Measurements from ENCODE around the gene ARHGAP45. TPM values are rescaled to one million over a fixed set of nuclear protein-coding genes. Genes with fewer than 3 reads are reported as not detected.

ARHGAP45 gene
- total and polyA plus RNA-seq, 9 of the 15 experiments (the other 6 are each of a cell fraction or from before 2014, with no cell fraction given) = 0.08 to 22.1 (median 4.2) TPM

DNA sequence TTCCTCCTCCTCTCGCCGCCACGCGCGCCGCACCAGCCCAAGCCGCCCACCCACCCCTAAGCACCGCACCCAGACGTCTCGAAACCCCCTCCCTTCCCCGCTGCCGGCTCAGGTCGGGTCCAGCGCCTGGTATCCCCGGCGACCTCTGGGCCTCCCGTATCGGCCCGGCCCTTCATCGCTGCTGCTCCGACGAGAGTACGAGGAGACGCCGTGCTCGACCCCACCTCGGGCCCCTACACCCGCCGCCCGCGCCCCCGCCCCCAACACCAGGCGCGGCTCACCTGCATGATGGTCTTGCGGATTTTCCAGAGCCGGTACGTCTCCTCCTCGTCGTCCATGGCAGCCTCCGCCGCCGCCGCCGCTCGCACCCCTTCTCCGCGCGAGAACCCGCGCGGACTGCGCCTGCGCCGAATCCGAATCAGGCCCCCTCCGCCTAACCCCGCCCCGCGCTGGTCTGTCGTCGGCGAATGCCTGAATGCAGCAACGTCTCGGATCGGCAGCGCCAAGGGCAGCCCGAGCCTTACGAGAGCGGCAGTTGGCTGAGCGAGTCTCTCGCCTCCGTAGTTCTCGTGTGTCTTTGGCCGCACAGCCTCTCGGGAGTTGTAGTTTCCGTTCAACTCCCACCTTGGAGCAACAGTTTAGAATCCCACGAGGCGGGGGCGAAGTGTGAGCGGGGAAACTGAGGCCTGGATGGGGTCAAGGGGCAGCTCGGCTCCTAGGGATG lies 28.2 kb downstream of the ARHGAP45 start, which contains the start of gene POLR2E (continued):
- TF ChIP-seq, protein P1, sequence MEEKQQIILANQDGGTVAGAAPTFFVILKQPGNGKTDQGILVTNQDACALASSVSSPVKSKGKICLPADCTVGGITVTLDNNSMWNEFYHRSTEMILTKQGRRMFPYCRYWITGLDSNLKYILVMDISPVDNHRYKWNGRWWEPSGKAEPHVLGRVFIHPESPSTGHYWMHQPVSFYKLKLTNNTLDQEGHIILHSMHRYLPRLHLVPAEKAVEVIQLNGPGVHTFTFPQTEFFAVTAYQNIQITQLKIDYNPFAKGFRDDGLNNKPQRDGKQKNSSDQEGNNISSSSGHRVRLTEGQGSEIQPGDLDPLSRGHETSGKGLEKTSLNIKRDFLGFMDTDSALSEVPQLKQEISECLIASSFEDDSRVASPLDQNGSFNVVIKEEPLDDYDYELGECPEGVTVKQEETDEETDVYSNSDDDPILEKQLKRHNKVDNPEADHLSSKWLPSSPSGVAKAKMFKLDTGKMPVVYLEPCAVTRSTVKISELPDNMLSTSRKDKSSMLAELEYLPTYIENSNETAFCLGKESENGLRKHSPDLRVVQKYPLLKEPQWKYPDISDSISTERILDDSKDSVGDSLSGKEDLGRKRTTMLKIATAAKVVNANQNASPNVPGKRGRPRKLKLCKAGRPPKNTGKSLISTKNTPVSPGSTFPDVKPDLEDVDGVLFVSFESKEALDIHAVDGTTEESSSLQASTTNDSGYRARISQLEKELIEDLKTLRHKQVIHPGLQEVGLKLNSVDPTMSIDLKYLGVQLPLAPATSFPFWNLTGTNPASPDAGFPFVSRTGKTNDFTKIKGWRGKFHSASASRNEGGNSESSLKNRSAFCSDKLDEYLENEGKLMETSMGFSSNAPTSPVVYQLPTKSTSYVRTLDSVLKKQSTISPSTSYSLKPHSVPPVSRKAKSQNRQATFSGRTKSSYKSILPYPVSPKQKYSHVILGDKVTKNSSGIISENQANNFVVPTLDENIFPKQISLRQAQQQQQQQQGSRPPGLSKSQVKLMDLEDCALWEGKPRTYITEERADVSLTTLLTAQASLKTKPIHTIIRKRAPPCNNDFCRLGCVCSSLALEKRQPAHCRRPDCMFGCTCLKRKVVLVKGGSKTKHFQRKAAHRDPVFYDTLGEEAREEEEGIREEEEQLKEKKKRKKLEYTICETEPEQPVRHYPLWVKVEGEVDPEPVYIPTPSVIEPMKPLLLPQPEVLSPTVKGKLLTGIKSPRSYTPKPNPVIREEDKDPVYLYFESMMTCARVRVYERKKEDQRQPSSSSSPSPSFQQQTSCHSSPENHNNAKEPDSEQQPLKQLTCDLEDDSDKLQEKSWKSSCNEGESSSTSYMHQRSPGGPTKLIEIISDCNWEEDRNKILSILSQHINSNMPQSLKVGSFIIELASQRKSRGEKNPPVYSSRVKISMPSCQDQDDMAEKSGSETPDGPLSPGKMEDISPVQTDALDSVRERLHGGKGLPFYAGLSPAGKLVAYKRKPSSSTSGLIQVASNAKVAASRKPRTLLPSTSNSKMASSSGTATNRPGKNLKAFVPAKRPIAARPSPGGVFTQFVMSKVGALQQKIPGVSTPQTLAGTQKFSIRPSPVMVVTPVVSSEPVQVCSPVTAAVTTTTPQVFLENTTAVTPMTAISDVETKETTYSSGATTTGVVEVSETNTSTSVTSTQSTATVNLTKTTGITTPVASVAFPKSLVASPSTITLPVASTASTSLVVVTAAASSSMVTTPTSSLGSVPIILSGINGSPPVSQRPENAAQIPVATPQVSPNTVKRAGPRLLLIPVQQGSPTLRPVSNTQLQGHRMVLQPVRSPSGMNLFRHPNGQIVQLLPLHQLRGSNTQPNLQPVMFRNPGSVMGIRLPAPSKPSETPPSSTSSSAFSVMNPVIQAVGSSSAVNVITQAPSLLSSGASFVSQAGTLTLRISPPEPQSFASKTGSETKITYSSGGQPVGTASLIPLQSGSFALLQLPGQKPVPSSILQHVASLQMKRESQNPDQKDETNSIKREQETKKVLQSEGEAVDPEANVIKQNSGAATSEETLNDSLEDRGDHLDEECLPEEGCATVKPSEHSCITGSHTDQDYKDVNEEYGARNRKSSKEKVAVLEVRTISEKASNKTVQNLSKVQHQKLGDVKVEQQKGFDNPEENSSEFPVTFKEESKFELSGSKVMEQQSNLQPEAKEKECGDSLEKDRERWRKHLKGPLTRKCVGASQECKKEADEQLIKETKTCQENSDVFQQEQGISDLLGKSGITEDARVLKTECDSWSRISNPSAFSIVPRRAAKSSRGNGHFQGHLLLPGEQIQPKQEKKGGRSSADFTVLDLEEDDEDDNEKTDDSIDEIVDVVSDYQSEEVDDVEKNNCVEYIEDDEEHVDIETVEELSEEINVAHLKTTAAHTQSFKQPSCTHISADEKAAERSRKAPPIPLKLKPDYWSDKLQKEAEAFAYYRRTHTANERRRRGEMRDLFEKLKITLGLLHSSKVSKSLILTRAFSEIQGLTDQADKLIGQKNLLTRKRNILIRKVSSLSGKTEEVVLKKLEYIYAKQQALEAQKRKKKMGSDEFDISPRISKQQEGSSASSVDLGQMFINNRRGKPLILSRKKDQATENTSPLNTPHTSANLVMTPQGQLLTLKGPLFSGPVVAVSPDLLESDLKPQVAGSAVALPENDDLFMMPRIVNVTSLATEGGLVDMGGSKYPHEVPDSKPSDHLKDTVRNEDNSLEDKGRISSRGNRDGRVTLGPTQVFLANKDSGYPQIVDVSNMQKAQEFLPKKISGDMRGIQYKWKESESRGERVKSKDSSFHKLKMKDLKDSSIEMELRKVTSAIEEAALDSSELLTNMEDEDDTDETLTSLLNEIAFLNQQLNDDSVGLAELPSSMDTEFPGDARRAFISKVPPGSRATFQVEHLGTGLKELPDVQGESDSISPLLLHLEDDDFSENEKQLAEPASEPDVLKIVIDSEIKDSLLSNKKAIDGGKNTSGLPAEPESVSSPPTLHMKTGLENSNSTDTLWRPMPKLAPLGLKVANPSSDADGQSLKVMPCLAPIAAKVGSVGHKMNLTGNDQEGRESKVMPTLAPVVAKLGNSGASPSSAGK (IDR thresholded peaks at IDR 0.05) = no peak
- TF ChIP-seq, protein P2, sequence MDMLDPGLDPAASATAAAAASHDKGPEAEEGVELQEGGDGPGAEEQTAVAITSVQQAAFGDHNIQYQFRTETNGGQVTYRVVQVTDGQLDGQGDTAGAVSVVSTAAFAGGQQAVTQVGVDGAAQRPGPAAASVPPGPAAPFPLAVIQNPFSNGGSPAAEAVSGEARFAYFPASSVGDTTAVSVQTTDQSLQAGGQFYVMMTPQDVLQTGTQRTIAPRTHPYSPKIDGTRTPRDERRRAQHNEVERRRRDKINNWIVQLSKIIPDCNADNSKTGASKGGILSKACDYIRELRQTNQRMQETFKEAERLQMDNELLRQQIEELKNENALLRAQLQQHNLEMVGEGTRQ (CRISPR knock-in tag; IDR thresholded peaks at IDR 0.05) = no peak
- TF ChIP-seq HDAC3 (IDR thresholded peaks at IDR 0.05; ENCODE audit: borderline replicate concordance, partially characterized antibody) = no peak
- TF ChIP-seq STAG1 (CRISPR knock-in tag; IDR thresholded peaks at IDR 0.05; ENCODE audit: borderline replicate concordance) = 0 out of 2 replicates have a peak, but pooled peaks have one; percentile 18
- no peak for TF ChIP-seq CBX2 (IDR thresholded peaks at IDR 0.05; ENCODE audit: insufficient read depth, low read length, poor library complexity, severe bottlenecking)
- no peak for TF ChIP-seq NFATC3 (IDR thresholded peaks at IDR 0.05)
- peak; percentile 79 for TF ChIP-seq POLR2AphosphoS5 (IDR thresholded peaks at IDR 0.05; ENCODE audit: control insufficient read depth, insufficient read depth, low read depth, low read length)
- TF ChIP-seq, protein P3, sequence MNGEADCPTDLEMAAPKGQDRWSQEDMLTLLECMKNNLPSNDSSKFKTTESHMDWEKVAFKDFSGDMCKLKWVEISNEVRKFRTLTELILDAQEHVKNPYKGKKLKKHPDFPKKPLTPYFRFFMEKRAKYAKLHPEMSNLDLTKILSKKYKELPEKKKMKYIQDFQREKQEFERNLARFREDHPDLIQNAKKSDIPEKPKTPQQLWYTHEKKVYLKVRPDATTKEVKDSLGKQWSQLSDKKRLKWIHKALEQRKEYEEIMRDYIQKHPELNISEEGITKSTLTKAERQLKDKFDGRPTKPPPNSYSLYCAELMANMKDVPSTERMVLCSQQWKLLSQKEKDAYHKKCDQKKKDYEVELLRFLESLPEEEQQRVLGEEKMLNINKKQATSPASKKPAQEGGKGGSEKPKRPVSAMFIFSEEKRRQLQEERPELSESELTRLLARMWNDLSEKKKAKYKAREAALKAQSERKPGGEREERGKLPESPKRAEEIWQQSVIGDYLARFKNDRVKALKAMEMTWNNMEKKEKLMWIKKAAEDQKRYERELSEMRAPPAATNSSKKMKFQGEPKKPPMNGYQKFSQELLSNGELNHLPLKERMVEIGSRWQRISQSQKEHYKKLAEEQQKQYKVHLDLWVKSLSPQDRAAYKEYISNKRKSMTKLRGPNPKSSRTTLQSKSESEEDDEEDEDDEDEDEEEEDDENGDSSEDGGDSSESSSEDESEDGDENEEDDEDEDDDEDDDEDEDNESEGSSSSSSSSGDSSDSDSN (IDR thresholded peaks at IDR 0.05; ENCODE audit: borderline replicate concordance in 1 of 2, low read depth in 2 of 2, low read length in 2 of 2) = no peak
- TF ChIP-seq SRSF1 (IDR thresholded peaks at IDR 0.05; ENCODE audit: low read depth, low read length) = no peak
- TF ChIP-seq PCBP2 (IDR thresholded peaks at IDR 0.05; ENCODE audit: low read depth, low read length, poor library complexity, severe bottlenecking) = no peak
- TF ChIP-seq SIRT6 (IDR thresholded peaks at IDR 0.05; ENCODE audit: low read depth, low read length) = no peak
- no peak for TF ChIP-seq RAD51 (IDR thresholded peaks at IDR 0.05; ENCODE audit: borderline replicate concordance, low read depth)
